Astrocyte of the cerebellum (primary cell): Measurements from ENCODE around the gene MRPL44.

Experiments
- DNase-seq: peaks from one replicate; pipeline ENCODE4 v3.0.0-alpha.2; 2011; ENCODE audit warnings: low read depth
- H3K4me3 ChIP-seq: 2 replicates; pipeline ENCODE4 v1.5.1; 2011; ENCODE audit warnings: mild to moderate bottlenecking, low read depth, low read length, moderate library complexity
- in situ Hi-C: cut with HindIII; loops from 2 replicates; pipeline ENCODE4 v1.10.0; 2017; ENCODE audit warnings: low sequenced_read_pairs
- TF ChIP-seq, protein P1 (sequence below): IDR thresholded peaks from 2 replicates; pipeline ENCODE4 v1.5.1; 2012; ENCODE audit warnings: low read length, low read depth, moderate library complexity, mild to moderate bottlenecking; ENCODE audit errors: missing control alignments

Gene MRPL44

DNA sequence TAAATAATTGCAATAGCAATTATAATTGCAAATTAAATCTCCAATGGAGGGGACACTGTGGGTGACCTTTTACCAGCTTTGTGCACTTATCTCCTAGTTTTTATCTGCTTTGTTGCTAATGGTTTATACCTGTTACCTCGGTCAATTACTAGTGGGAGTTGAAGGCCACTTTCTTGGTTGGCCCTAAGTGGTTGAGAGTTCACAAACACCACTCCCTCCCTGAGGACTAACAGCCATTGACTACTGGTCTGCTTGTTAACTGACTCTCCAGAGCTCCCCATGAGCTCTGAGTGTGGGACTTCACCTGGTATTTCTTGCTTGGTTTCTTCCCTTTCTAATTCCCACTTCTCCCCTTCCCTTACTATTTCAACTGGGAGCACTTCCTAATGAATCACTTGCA, 54.6 kb downstream of the MRPL44 start:
- no peak for DNase-seq
- TF ChIP-seq, protein P1, sequence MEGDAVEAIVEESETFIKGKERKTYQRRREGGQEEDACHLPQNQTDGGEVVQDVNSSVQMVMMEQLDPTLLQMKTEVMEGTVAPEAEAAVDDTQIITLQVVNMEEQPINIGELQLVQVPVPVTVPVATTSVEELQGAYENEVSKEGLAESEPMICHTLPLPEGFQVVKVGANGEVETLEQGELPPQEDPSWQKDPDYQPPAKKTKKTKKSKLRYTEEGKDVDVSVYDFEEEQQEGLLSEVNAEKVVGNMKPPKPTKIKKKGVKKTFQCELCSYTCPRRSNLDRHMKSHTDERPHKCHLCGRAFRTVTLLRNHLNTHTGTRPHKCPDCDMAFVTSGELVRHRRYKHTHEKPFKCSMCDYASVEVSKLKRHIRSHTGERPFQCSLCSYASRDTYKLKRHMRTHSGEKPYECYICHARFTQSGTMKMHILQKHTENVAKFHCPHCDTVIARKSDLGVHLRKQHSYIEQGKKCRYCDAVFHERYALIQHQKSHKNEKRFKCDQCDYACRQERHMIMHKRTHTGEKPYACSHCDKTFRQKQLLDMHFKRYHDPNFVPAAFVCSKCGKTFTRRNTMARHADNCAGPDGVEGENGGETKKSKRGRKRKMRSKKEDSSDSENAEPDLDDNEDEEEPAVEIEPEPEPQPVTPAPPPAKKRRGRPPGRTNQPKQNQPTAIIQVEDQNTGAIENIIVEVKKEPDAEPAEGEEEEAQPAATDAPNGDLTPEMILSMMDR: no peak
- in situ Hi-C loops: no loop called here

DNA sequence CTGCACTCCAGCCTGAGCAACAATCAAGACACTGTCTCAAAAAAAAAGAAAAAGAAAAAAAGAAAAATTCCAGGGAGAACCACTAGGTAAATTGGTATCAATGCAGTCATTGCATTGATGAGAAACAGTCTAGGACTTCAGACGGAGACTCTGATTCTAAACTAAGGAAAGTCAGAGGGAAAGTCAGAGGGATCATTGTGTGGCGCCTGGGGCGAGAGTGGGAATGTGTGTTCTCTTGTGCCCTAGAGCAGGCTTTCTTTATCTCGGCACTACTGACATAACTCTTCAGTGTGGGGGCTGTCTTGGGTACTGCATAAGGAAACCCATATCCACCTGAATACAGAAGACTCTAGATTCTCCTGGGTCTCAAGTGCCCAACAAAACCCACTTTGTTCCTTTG, 57.1 kb downstream of the MRPL44 start:
- no peak for DNase-seq
- TF ChIP-seq, protein P1: no peak
- in situ Hi-C loops: no loop called here
- no peak overlapping the region for H3K4me3 ChIP-seq

More for the DNA sequence above, 54.6 kb downstream of the MRPL44 start:
- H3K4me3 ChIP-seq: no peak overlapping the region

DNA sequence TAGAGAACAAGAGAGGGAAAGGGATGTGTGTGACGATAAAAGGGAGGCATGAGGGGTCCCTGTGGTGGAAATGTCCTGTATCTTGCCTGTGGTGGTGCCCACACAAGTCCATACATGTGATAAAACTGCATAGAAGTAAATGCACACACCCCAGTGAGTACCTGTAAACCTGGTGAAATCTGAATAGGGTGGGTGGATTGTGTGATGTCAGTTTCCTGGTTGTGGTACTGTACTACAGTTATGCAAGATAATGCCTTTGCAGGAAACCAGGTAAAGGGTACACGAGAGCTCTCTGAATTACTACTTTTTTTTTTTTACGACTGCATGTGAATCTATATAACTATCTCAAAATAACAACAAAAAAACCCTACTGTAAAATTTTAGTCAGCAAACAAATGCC, 59.7 kb downstream of the MRPL44 start:
- in situ Hi-C loops: no loop called here
- no peak overlapping the region for H3K4me3 ChIP-seq
- DNase-seq: no peak
- TF ChIP-seq, protein P1: no peak
